HG03432 (cell line): ENCODE measurements around the gene OR1N2.
"Not testable (repeated sequence)": the region's sequence is repeated elsewhere in the genome, so short reads cannot be mapped to it uniquely, and the experiment has no call there.

Experiments
- ATAC-seq: cut with Tn5 transposase; IDR thresholded peaks from one replicate; pipeline ENCODE4 v1.9.1; 2021; ENCODE audit warnings: mild to moderate bottlenecking, moderate library complexity; ENCODE audit not compliant: unreplicated experiment

Gene OR1N2, protein sequence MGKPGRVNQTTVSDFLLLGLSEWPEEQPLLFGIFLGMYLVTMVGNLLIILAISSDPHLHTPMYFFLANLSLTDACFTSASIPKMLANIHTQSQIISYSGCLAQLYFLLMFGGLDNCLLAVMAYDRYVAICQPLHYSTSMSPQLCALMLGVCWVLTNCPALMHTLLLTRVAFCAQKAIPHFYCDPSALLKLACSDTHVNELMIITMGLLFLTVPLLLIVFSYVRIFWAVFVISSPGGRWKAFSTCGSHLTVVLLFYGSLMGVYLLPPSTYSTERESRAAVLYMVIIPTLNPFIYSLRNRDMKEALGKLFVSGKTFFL

GRCh38 chr9:122552812-122553211, at the start of gene OR1N2:
TSS of gene OR1N2 (plus strand) at chr9:122553112. CDS start at chr9:122553212, 100 bp downstream.
- no peak for ATAC-seq

DNA sequence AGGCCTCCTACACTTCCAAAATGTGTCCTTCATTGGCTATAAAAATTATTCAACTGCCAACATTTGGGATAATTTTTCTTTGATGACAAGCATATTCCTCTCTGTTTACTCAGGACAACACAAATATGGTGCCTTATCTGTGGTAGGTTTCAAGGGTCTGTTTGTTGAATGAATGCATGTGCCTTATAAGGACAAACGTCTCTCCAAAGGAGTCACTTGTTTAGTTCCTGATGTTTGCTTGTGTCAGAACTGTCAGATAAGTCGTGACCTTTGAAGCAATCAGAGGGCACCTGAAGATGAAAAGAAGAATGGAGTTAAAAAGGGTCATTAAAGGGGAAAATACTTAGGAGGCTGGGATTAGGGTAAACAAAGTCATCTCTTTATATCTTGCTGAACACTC, 45.9 kb upstream of the OR1N2 start:
- no peak for ATAC-seq

DNA sequence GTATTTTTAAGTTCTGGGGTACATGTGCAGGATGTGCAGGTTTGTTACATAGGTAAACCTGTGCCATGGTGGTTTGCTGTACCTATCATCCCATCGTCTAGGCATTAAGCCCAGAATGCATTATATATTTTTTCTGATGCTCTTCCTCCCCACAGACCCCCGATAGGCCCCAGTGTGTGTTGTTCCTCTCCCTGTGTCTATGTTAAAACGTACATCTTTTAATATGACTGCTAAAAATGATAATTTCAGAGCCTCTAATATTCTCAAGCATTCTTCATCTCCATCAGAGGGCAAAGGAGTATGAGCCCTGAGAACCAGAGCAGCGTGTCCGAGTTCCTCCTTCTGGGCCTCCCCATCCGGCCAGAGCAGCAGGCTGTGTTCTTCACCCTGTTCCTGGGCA, 42.4 kb upstream of the OR1N2 start, which contains the start of gene OR1J2:
TSS of gene OR1J2 (plus strand) at position 301 of the 400 bp plus-strand sequence. CDS start at position 301, 0 bp downstream.
- ATAC-seq, result no peak

DNA sequence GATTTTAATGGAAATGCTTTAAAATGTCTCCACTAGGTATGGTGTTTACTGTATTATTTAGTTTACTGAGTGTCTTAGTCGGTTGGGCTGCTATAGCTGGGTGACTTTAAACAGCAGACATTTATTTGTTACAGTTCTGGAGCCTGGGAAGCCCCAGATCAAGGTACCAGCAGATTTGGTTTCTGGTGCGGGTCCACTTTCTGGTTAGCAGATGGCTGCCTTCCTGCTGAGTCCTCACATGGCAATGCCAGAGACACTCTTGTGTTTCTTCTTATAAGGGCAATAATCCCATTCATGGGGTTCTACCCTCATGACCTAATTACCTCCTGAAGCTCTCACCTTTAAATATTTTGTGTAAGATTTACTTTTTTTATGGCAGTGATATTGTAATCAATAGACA, 34.7 kb upstream of the OR1N2 start:
- no peak for ATAC-seq

DNA sequence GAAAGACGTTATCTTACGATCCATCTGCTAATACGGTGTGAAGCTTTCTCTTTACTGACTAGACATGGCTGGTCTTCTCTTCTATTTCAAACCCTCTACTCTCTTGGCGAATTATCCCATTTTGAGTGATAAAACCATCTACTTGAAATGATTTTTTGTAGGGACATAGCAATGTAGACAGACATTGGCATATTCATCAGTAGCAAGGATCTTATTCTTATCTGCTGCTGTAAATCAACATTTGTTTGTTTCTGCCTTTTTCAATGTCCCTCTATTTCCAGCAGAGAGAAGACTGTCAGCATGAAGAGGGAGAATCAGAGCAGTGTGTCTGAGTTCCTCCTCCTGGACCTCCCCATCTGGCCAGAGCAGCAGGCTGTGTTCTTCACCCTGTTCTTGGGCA, 34.1 kb upstream of the OR1N2 start, which contains the start of gene OR1J4:
TSS of gene OR1J4 (plus strand) at position 301 of the 400 bp plus-strand sequence. CDS start at position 301, 0 bp downstream.
- no peak for ATAC-seq

- ATAC-seq, result no peak
Observed at GRCh38 chr9:122519376-122519775, 33.5 kb upstream of the OR1N2 start.

- ATAC-seq, result no peak
Observed at GRCh38 chr9:122526602-122527001, 26.3 kb upstream of the OR1N2 start.

DNA sequence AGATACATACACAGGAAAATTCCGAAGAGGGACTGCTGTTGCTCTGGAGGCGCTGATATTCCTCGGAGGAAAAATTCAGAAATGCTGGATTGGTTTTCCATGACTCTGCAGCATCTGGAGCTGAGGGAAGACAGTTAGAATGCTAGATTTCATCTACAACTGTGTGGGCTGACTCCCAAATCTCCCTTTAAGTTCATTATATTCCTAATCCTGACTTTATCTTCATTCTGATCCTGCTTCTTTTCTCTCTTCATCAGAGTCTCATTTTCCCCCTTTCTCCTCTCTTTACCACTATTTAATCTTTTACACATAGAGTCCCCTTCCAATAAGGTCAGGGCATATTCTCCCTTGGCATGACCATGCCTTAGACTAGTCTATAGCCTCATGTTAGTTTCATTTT, 25.7 kb upstream of the OR1N2 start, which contains the start of gene OR1N1:
TSS of gene OR1N1 (minus strand) at position 101 of the 400 bp plus-strand sequence. CDS start at position 101, 0 bp downstream.
- no peak for ATAC-seq

DNA sequence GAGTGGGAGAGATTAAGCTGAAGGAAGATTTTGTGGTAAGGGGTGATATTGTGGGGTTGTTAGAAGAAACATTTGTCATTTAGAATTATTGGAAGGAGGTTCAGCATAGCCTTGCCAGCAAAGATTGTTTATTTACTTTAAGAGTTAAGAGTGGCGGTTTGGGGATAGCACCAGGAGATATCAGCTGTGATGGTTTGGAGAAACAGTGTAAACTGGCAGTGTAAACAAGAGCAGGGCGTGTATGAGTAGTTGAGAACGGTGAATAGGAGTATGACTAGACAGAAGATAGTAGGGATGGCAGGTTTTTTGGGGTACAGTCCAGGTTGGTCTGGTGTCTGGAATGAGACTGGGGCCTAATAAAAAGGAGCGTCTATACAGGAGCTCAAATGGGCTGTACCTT, 21.8 kb upstream of the OR1N2 start:
- ATAC-seq, result not testable (repeated sequence)

GRCh38 chr9:122536134-122536533, 16.8 kb upstream of the OR1N2 start:
- ATAC-seq, result no peak

DNA sequence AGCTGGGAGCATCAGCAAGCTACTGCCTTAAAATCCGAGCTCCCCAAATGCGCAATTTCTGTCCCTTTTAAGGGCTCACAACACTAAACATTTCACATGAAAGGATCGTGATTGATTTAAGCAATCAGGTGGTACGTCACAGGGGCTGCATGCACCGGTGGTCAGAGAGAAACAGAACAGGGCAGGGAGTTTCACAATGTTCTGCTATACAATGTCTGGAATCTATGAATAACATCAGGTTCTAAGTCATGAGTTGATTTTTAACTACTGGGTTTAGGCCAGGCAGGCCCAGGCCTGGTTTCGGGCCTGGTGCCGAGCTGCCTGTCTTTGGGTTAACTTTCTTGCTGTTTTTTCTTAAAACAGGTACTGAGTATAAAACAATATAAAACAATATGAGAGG, 15.8 kb upstream of the OR1N2 start:
- ATAC-seq, result not testable (repeated sequence)

GRCh38 chr9:122538757-122539156, 14.2 kb upstream of the OR1N2 start:
- ATAC-seq, result no peak

DNA sequence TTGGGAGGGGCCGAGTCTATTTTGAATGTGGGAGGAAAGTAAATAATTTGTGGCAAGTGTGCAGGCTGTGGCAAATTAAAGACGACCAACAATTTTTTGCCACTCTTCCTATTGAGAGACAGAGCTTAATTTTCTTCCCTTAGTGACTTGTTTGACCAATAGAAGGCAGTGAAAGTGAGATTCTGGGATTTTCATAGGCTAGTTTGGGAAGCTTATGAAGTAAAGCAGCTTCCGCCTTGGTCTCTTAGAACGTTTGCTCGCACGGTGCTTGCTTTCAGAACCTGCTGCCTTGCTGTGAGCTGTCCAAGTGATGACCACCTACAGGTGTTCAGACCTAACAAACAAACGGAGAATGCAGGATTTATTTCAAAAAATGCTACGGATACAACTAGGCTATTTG, 6.7 kb upstream of the OR1N2 start:
- no peak for ATAC-seq

- no peak for ATAC-seq
Observed at GRCh38 chr9:122551371-122551770, 1.5 kb upstream of the OR1N2 start.

GRCh38 chr9:122561446-122561845, 8.5 kb downstream of the OR1N2 start:
- no peak for ATAC-seq

- no peak for ATAC-seq
Observed at GRCh38 chr9:122562134-122562760, 9.3 kb downstream of the OR1N2 start.

- no peak for ATAC-seq
Observed at GRCh38 chr9:122567901-122568300, 15.0 kb downstream of the OR1N2 start.

DNA sequence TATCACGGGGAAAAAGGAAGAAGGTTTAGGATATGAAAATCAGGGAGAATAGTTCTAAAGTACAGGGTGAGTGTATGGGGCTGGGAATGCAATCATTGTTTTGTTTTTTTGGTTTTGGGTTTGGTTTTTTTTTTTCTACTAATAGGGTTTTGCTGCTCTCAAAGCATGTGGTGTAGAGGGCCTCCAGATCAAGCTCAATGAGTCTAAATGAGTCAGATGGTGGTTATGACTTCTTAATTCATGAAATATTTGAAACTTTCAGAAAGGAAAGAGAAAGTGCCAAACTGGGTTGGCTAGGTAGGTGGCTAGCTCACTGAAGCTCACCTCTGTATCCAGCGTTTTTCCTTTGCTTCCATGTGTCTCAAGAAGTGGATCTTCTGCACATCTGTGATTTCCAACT, 19.5 kb downstream of the OR1N2 start:
- ATAC-seq, result no peak

- ATAC-seq, result no peak
Observed at GRCh38 chr9:122579874-122580273, 27.0 kb downstream of the OR1N2 start.

DNA sequence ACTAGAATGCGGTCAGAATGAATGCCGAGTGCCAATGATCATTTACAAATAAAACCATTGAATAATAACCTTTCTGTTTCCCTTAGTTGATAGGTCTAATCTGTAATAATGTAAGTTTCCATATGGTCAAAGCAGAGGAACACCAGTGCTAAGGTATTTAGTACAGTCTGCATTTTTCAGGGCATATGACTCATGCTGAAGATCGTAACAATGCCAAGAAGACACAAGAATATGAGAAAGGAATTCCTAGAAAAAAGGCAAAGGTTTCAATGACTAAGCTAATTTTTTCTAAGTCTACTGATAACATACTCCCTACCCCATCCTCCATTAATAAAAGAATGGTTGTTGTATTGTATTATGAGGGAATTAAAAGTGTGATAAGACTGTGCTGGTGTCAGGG, 27.4 kb downstream of the OR1N2 start:
- no peak for ATAC-seq

DNA sequence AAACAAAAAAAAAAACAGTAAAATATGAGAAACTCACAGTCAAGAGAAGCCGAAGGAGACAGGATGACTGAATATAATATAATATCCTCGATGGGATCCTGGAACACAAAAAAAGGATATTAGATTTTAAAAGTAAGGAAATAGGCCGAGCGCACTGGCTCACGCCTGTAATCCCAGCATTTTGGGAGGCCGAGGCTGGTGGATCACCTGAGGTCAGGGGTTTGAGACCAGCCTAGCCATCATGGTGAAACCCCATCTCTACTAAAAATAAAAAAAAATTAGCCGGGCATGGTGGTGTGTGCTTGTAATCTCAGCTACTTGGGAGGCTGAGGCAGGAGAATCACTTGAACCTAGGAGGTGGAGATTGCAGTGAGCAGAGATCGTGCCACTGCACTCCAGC, 30.4 kb downstream of the OR1N2 start, which contains the start of gene OR1L8:
TSS of gene OR1L8 (minus strand) at position 101 of the 400 bp plus-strand sequence. CDS start 14,907 bp downstream, outside the sequence.
- not testable (repeated sequence) for ATAC-seq
